OCI-LY1 (cell line): ENCODE measurements around the gene WIPF2.

Source experiments
- H2AFZ ChIP-seq: fragments of 200-600 bp; sonication (generic), shearing (Covaris generic); 2 replicates; pipeline ENCODE4 v1.6.0; 2014; ENCODE audit warnings: antibody characterized with exemption, mild to moderate bottlenecking, low read length
- H3F3A ChIP-seq: fragments of 200-600 bp; sonication (generic), shearing (Covaris generic); 2 replicates; pipeline ENCODE4 v1.6.0; 2014; ENCODE audit warnings: mild to moderate bottlenecking, antibody characterized with exemption, low read length, moderate library complexity; ENCODE audit not compliant: insufficient read depth
- H3K27ac ChIP-seq: fragments of 200-600 bp; sonication (generic); 2 replicates; pipeline ENCODE4 v1.5.1; 2014; ENCODE audit warnings: low read length, mixed run types, mild to moderate bottlenecking, low read depth; ENCODE audit not compliant: poor library complexity, severe bottlenecking
- H3K27me3 ChIP-seq: fragments of 200-600 bp; sonication (generic); 2 replicates; pipeline ENCODE4 v1.6.0; 2014; ENCODE audit warnings: antibody characterized with exemption, mild to moderate bottlenecking, low read length, moderate library complexity; ENCODE audit not compliant: insufficient read depth
- H3K36me3 ChIP-seq: fragments of 200-600 bp; sonication (generic); 2 replicates; pipeline ENCODE4 v1.6.1; 2014; ENCODE audit warnings: mild to moderate bottlenecking, antibody characterized with exemption, low read length, moderate library complexity, mixed read lengths; ENCODE audit not compliant: insufficient read depth
- H3K4me1 ChIP-seq: fragments of 200-600 bp; sonication (generic); 2 replicates; pipeline ENCODE4 v1.5.1; 2014; ENCODE audit warnings: mild to moderate bottlenecking, low read length, moderate library complexity; ENCODE audit not compliant: insufficient read depth, severe bottlenecking
- H3K4me2 ChIP-seq: fragments of 200-600 bp; sonication (generic), shearing (Covaris generic); 2 replicates; pipeline ENCODE4 v1.6.1; 2014; ENCODE audit warnings: low read length
- H3K4me3 ChIP-seq: fragments of 200-600 bp; sonication (generic); 2 replicates; pipeline ENCODE4 v1.5.1; 2014; ENCODE audit warnings: low read length, low read depth, mild to moderate bottlenecking, mixed read lengths; ENCODE audit not compliant: poor library complexity, severe bottlenecking
- H3K79me2 ChIP-seq: fragments of 200-600 bp; shearing (Covaris generic); 2 replicates; pipeline ENCODE4 v1.6.1; 2016; ENCODE audit warnings: mixed run types, low read length, mixed read lengths; ENCODE audit not compliant: insufficient read depth
- H3K9ac ChIP-seq: fragments of 200-600 bp; sonication (generic), shearing (Covaris generic); 2 replicates; pipeline ENCODE4 v1.6.1; 2014; ENCODE audit warnings: mild to moderate bottlenecking, low read length, mixed read lengths
- H3K9me2 ChIP-seq: fragments of 200-600 bp; sonication (generic), shearing (Covaris generic); 2 replicates; pipeline ENCODE4 v1.6.1; 2014; ENCODE audit warnings: low read depth, mild to moderate bottlenecking, low read length, mixed read lengths
- H3K9me3 ChIP-seq: fragments of 200-600 bp; shearing (Covaris generic); 2 replicates; pipeline ENCODE4 v1.6.1; 2014; ENCODE audit warnings: low read length, mixed read lengths
- H4K20me1 ChIP-seq: fragments of 200-600 bp; sonication (generic), shearing (Covaris generic); 2 replicates; pipeline ENCODE4 v1.6.0; 2016; ENCODE audit warnings: mild to moderate bottlenecking, low read length; ENCODE audit not compliant: insufficient read depth
- EZH2 ChIP-seq: fragments of 200-600 bp; sonication (generic), shearing (Covaris generic); IDR thresholded peaks from 2 replicates; pipeline ENCODE4 v1.8.0; 2017; ENCODE audit warnings: borderline replicate concordance, mixed run types, mild to moderate bottlenecking, antibody characterized with exemption, low read length, moderate library complexity, mixed read lengths
- TF ChIP-seq, protein P1 (sequence below): fragments of 200-600 bp; sonication (generic), shearing (Covaris generic); IDR thresholded peaks from 2 replicates; pipeline ENCODE4 v1.5.1; 2017; ENCODE audit warnings: mild to moderate bottlenecking, antibody characterized with exemption, low read length, moderate library complexity, mixed read lengths

Gene WIPF2

GRCh38 chr17:40283662-40284061 lies 64.6 kb downstream of the WIPF2 start:
- no peaks in the 10 kb centered on the region for H3F3A ChIP-seq
- H3K9me2 ChIP-seq, result no peaks in the 10 kb centered on the region
- H3K4me2 ChIP-seq, result no peak overlapping the region
- H3K4me3 ChIP-seq, result no peak overlapping the region
- no peaks in the 10 kb centered on the region for H4K20me1 ChIP-seq
- no peak overlapping the region for H3K27ac ChIP-seq
- H3K4me1 ChIP-seq, result peaks cover 8% of the 10 kb centered on the region
- H3K9ac ChIP-seq, result no peak overlapping the region
- peaks cover 4% of the 10 kb centered on the region; the same call in 1 of the 2 replicates for H3K79me2 ChIP-seq
- no peak overlapping the region for H2AFZ ChIP-seq
- no peaks in the 10 kb centered on the region for H3K9me3 ChIP-seq
- no peak for TF ChIP-seq EZH2
- TF ChIP-seq, protein P1, sequence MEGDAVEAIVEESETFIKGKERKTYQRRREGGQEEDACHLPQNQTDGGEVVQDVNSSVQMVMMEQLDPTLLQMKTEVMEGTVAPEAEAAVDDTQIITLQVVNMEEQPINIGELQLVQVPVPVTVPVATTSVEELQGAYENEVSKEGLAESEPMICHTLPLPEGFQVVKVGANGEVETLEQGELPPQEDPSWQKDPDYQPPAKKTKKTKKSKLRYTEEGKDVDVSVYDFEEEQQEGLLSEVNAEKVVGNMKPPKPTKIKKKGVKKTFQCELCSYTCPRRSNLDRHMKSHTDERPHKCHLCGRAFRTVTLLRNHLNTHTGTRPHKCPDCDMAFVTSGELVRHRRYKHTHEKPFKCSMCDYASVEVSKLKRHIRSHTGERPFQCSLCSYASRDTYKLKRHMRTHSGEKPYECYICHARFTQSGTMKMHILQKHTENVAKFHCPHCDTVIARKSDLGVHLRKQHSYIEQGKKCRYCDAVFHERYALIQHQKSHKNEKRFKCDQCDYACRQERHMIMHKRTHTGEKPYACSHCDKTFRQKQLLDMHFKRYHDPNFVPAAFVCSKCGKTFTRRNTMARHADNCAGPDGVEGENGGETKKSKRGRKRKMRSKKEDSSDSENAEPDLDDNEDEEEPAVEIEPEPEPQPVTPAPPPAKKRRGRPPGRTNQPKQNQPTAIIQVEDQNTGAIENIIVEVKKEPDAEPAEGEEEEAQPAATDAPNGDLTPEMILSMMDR, result no peak
- H3K27me3 ChIP-seq, result no peaks in the 10 kb centered on the region
- peaks cover 25% of the 10 kb centered on the region for H3K36me3 ChIP-seq

DNA sequence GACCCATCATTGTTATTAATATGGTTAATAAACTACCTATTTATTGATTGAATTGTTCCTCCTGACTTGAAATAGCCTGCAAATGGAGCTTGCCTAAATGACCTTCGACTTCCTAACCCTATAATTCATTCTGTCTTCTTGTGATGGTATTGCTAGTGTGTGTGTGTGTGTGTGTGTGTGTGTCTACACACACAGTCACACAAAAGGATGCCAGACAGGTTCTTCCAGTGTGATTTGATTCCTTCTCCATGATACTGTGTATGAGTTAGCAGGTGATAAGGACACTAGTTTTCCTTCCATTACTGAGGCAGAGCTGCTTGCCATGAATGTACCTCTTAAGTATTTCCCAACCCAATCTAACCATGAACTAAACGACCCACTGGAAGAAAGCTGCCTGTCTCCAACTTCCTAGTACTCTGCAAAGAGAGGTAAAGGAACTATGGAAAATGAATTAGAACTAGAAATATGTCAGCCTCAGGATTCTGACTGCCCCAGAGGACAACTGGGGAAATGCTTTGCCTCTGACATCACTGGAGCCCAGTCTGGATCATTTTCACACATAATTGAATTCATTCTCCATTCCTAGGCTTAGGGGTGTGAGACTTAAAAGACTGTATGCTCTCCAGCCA lies 65.1 kb downstream of the WIPF2 start:
- no peak overlapping the region for H3K9ac ChIP-seq
- H3K4me3 ChIP-seq, result no peak overlapping the region
- peaks cover 22% of the 10 kb centered on the region for H3K36me3 ChIP-seq
- no peaks in the 10 kb centered on the region for H3F3A ChIP-seq
- H3K9me2 ChIP-seq, result no peaks in the 10 kb centered on the region
- peaks cover 10% of the 10 kb centered on the region; the same call in 1 of the 2 replicates for H3K79me2 ChIP-seq
- no peaks in the 10 kb centered on the region for H3K27me3 ChIP-seq
- H3K27ac ChIP-seq, result no peak overlapping the region
- TF ChIP-seq EZH2, result no peak
- TF ChIP-seq, protein P1, result no peak
- no peak overlapping the region for H3K4me2 ChIP-seq
- H2AFZ ChIP-seq, result no peak overlapping the region
- H4K20me1 ChIP-seq, result no peaks in the 10 kb centered on the region
- peaks cover 13% of the 10 kb centered on the region for H3K4me1 ChIP-seq
- H3K9me3 ChIP-seq, result no peaks in the 10 kb centered on the region

- TF ChIP-seq, protein P1, result no peak
- H3K9ac ChIP-seq, result no peak overlapping the region; the same call in 1 of the 2 replicates
Observed at GRCh38 chr17:40286473-40286872, 67.4 kb downstream of the WIPF2 start.

More at GRCh38 chr17:40286473-40286872, 67.4 kb downstream of the WIPF2 start:
- Histone ChIP-seq H2AFZ (no peak overlapping the region), H3K27ac (no peak overlapping the region), H3F3A (no peaks in the 10 kb centered on the region), H3K27me3 (no peaks in the 10 kb centered on the region), H4K20me1 (no peaks in the 10 kb centered on the region), H3K36me3 (peaks cover 27% of the 10 kb centered on the region), H3K9me2 (no peaks in the 10 kb centered on the region), H3K79me2 (peaks cover 16% of the 10 kb centered on the region; the same call in 1 of the 2 replicates), H3K4me1 (peaks cover 27% of the 10 kb centered on the region), H3K4me3 (no peak overlapping the region), H3K4me2 (no peak overlapping the region), H3K9me3 (no peaks in the 10 kb centered on the region)
